ENCODE measurements around the gene MTO1.
"Not testable (repeated sequence)": the region's sequence is repeated elsewhere in the genome, so short reads cannot be mapped to it uniquely, and the experiment has no call there.

MTO1 gene

GRCh38 chr6:73532293-73532692 is 70.8 kb downstream of the MTO1 start:
- DNase-seq = no peak

DNA sequence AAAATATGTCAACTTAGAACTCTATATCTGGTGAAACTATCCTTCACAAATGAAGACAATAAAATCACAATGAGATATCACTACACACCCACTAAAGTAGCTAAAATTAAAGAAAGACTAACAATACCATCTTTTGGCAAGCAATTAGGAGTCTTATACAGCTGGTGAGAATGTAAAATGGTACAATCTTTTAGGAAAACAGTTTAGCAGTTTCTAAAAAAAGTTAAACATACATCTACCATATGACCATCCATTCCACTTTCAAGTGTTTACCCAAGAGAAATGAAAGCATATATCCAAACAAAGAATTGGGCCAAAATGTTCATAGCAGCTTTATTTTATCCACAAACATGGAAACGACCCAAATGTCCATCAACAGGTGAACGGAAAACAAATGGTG is 73.1 kb downstream of the MTO1 start:
- no peak for DNase-seq

- no peak for DNase-seq
These were observed 76.1 kb downstream of the MTO1 start for GRCh38 chr6:73537677-73538076.

- no peak for DNase-seq
These were observed 76.7 kb downstream of the MTO1 start for GRCh38 chr6:73538116-73538779.

- not testable (repeated sequence) for DNase-seq
These were observed 80.9 kb downstream of the MTO1 start for GRCh38 chr6:73542481-73542880.

GRCh38 chr6:73542891-73543290 is 81.4 kb downstream of the MTO1 start:
- DNase-seq = no peak

DNA sequence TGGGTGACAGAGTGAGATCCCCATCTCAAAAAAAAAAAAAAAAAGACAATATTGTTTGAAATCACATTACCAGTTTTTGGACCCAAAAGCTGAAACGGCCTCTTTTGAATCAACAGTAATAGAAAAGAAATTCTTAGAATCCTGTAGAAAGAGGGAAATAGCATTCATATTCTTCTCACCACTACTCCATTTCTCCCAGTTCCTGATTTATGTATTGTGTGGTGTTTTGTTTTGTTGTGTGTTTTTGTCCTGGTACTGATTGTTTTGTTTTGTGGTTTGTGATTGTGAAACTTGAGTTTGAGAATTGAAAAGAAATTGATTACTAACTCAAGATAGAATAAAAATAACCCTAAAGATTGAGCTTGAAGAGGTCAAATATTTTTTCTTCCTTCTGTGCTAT is 85.5 kb downstream of the MTO1 start:
- DNase-seq = no peak

DNA sequence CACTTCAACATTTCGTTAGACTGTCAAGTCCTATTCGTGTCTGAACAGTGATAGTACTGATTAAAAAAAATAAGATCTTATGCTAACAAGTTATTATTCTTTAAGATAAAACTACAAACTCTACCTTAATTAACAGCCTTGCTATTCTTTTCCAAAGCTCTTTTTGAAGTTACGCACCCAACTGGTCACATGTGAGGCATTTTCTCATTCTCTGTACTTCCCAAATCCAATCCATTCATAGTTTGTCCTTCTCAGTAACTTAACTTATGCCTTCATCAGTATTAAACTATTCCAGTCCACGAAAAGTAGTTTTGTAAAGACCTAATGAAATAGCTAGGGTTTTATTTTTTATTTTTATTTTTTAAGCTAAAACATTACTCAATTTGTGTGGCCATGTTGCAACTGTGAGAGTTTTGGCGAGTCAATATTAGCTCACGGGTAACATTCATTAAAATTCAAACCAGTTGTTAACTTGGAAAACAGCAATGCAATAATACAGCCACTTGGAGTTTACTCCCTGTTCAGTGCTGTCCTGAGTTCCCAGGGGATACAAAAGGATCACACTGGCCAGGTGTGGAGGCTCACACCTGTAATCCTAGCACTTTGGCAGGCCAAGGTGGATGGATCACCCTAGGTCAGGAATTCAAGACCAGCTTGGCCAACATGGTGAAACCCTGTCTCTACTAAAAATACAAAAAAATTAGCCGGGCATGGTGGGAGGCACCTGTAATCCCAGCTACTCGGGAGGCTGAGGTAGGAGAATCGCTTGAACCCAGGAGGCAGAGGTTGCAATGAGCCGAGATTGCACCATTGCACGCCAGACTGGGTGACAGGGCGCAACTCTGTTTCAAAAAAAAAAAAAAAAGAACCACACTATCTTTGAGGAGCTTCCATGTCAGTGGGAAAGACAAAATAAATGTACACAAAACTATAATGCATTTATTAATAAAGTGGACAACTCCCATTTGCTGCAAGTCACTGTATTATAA is 87.2 kb downstream of the MTO1 start:
- DNase-seq = no peak

DNA sequence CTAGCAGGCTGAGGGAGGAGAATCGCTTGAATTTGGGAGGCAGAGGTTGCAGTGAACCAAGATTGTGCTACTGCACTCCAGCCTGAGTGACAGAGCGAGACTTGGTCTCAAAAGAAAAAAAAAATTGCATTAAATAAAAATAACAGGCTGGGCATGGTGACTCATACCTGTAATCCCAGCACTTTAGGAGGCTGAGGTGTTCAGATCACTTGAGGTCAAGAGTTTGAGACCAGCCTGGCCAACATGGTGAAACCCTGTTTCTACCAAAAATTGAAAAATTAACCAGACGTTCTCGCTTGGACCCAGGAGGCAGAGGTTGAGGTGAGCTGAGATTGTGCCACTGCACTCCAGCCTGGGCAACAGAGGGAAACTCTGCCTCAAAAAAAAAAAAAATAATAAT is 89.6 kb downstream of the MTO1 start:
- DNase-seq = not testable (repeated sequence)

DNA sequence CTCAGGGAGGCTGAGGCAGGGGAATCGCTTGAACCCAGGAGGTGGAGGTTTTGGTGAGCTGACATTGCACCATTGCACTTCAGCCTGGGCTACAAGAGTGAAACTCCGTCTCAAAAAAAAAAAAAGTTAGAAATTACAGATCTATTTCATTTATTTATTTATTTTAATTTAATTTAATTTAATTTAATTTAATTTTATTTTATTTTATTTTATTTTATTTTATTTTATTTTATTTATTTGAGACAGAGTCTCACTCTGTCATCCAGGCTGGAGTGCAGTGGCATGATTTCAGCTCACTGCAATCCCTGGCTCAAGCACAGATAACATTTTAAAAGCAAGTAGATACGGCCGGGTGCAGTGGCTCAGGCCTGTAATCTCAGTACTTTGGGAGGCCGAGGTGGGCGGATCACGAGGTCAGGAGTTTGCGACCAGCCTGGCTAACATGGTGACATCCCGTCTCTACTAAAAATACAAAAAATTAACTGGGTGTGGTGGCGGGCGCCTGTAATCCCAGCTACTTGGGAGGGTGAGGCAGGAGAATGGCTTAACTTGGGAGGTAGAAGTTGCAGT is 93.9 kb downstream of the MTO1 start:
- DNase-seq = not testable (repeated sequence)

GRCh38 chr6:73556836-73557235 is 95.3 kb downstream of the MTO1 start:
- no peak for DNase-seq

Measured in NCI-H187 (cell line).